SK-N-SH (cell line): ENCODE results near the gene WDR49. TPM values are rescaled to one million over a fixed set of nuclear protein-coding genes. Genes with fewer than 3 reads are reported as not detected.

Experiments
- CTCF ChIA-PET: fragments of 300-600, 350-600 bp; formaldehyde crosslinking; extraction: SDS; loops from one replicate; lab custom pipeline; 2021; lab: Yijun Ruan, JAX
- POLR2A ChIA-PET: fragments of 350-600 bp; sonication (Branson Sonifier 250); formaldehyde crosslinking; extraction: SDS; loops from one replicate; lab custom pipeline; 2020; ENCODE audit warnings: antibody characterized with exemption, inconsistent platforms; lab: Yijun Ruan, JAX
- DNase-seq: peaks from one replicate; pipeline ENCODE4 v3.0.0; 2012
- H2AFZ ChIP-seq: fragments of 200-600 bp; sonication (generic); 2 replicates; pipeline ENCODE4 v1.8.1; 2016; ENCODE audit warnings: antibody characterized with exemption, mild to moderate bottlenecking, low read depth
- H3F3A ChIP-seq: fragments of 200-600 bp; sonication (generic); replicated peaks from 2 replicates; pipeline ENCODE3; 2016; ENCODE audit warnings: antibody characterized with exemption, mild to moderate bottlenecking; ENCODE audit not compliant: insufficient read depth
- H3K27ac ChIP-seq, 2 experiments: fragments of 200-500 bp in 1 of 2; fragments of 200-600 bp in 1 of 2; sonication (Bioruptor generic) in 1 of 2; sonication (generic), shearing (Covaris generic) in 1 of 2; 2 replicates each; pipeline versions ENCODE4 v1.5.1 to v1.6.1; 2014 to 2016; ENCODE audit warnings: low read depth in 2 of 2, inconsistent platforms in 1 of 2, low read length in 1 of 2, mild to moderate bottlenecking in 1 of 2, mixed read lengths in 1 of 2
- H3K27me3 ChIP-seq: fragments of 200-600 bp; sonication (generic), shearing (Covaris generic); 2 replicates; pipeline ENCODE4 v1.6.1; 2016; ENCODE audit warnings: mixed run types; ENCODE audit not compliant: insufficient read depth
- H3K36me3 ChIP-seq, 2 experiments: fragments of 200-500 bp in 1 of 2; fragments of 200-600 bp in 1 of 2; sonication (Bioruptor generic) in 1 of 2; sonication (generic) in 1 of 2; replicated peaks in 1 of 2; 2 replicates each; pipeline versions ENCODE3 to v1.5.1; 2014 to 2016; ENCODE audit warnings: low read length in 1 of 2, mild to moderate bottlenecking in 1 of 2; ENCODE audit not compliant: insufficient read depth in 2 of 2, control insufficient read depth in 1 of 2
- H3K4me1 ChIP-seq, 2 experiments: fragments of 200-500 bp in 1 of 2; fragments of 200-600 bp in 1 of 2; sonication (Bioruptor generic) in 1 of 2; sonication (generic), shearing (Covaris generic) in 1 of 2; 2 replicates each; pipeline versions ENCODE4 v1.5.1 to v1.6.1; 2014 to 2016; ENCODE audit warnings: low read depth in 1 of 2, low read length in 1 of 2, mixed run types in 1 of 2; ENCODE audit not compliant: insufficient read depth in 2 of 2, control insufficient read depth in 1 of 2
- H3K4me2 ChIP-seq: fragments of 200-600 bp; sonication (generic), shearing (Covaris generic); 2 replicates; pipeline ENCODE4 v1.6.1; 2017; ENCODE audit warnings: mixed run types
- H3K4me3 ChIP-seq, 2 experiments: fragments of 200-500 bp in 1 of 2; fragments of 200-600 bp in 1 of 2; sonication (Bioruptor generic) in 1 of 2; sonication (generic), shearing (Covaris generic) in 1 of 2; 2 replicates each; pipeline versions ENCODE4 v1.5.1 to v1.8.1; 2014 to 2016; ENCODE audit warnings: low read depth in 2 of 2, inconsistent platforms in 1 of 2, low read length in 1 of 2, mild to moderate bottlenecking in 1 of 2, mixed read lengths in 1 of 2, moderate library complexity in 1 of 2
- H3K79me2 ChIP-seq: fragments of 200-600 bp; sonication (generic); 2 replicates; pipeline ENCODE4 v1.8.1; 2017; ENCODE audit warnings: mild to moderate bottlenecking; ENCODE audit not compliant: insufficient read depth
- H3K9ac ChIP-seq: fragments of 200-600 bp; sonication (generic); 2 replicates; pipeline ENCODE4 v1.6.1; 2017; ENCODE audit warnings: mixed run types
- H3K9me2 ChIP-seq: fragments of 200-600 bp; sonication (generic); 2 replicates; pipeline ENCODE4 v1.6.1; 2017; ENCODE audit warnings: mixed run types
- H3K9me3 ChIP-seq: fragments of 200-600 bp; sonication (generic); 2 replicates; pipeline ENCODE4 v1.6.1; 2017; ENCODE audit warnings: mixed run types, mild to moderate bottlenecking, moderate library complexity
- H4K20me1 ChIP-seq: fragments of 200-600 bp; sonication (generic); 2 replicates; pipeline ENCODE4 v1.6.1; 2017; ENCODE audit warnings: mild to moderate bottlenecking, mixed run types; ENCODE audit not compliant: insufficient read depth
- EP300 ChIP-seq, 2 experiments: IDR thresholded peaks; 2 replicates each; pipeline versions ENCODE4 v1.4.0 to v1.6.1; 2012; ENCODE audit warnings: borderline replicate concordance in 1 of 2, low read depth in 1 of 2, low read length in 1 of 2
- FOSL2 ChIP-seq: IDR thresholded peaks from 2 replicates; pipeline ENCODE4 v1.4.0; 2012; ENCODE audit warnings: low read depth, mild to moderate bottlenecking, moderate library complexity, borderline replicate concordance
- FOXJ3 ChIP-seq: sonication (generic); formaldehyde crosslinking; IDR thresholded peaks from 2 replicates; pipeline ENCODE4 v1.5.1; 2020; ENCODE audit warnings: mild to moderate bottlenecking, missing genetic modification reagents
- GATA2 ChIP-seq: sonication (generic); formaldehyde crosslinking; IDR thresholded peaks from 2 replicates; pipeline ENCODE4 v1.5.0; 2020; ENCODE audit warnings: mild to moderate bottlenecking, missing genetic modification reagents
- NFIC ChIP-seq: IDR thresholded peaks from 2 replicates; pipeline ENCODE4 v1.4.0; 2012; ENCODE audit warnings: borderline replicate concordance
- RAD21 ChIP-seq: IDR thresholded peaks from 2 replicates; pipeline ENCODE4 v1.6.1; 2012; ENCODE audit warnings: mild to moderate bottlenecking, low read length
- RCOR1 ChIP-seq: fragments of 150-350 bp; IDR thresholded peaks from 2 replicates; pipeline ENCODE4 v1.6.1; 2017; ENCODE audit warnings: antibody characterized with exemption, low read length
- RFX5 ChIP-seq: IDR thresholded peaks from 2 replicates; pipeline ENCODE4 v1.6.1; 2012; ENCODE audit warnings: mild to moderate bottlenecking, improper control_type of control experiment, low read length
- RXRA ChIP-seq: IDR thresholded peaks from 2 replicates; pipeline ENCODE4 v1.4.0; 2012; ENCODE audit warnings: low read depth, mild to moderate bottlenecking, borderline replicate concordance
- SIN3A ChIP-seq: IDR thresholded peaks from 2 replicates; pipeline ENCODE4 v1.6.1; 2012; ENCODE audit warnings: low read depth, mild to moderate bottlenecking, low read length, moderate library complexity, borderline replicate concordance
- SMC3 ChIP-seq: IDR thresholded peaks from 2 replicates; pipeline ENCODE4 v1.6.1; 2012; ENCODE audit warnings: low read depth, low read length, improper control_type of control experiment
- TEAD4 ChIP-seq: IDR thresholded peaks from 2 replicates; pipeline ENCODE4 v1.4.0; 2012; ENCODE audit warnings: mild to moderate bottlenecking, borderline replicate concordance; ENCODE audit not compliant: insufficient read depth
- YY1 ChIP-seq: IDR thresholded peaks from 2 replicates; pipeline ENCODE4 v1.4.0; 2012; ENCODE audit warnings: low read depth, mild to moderate bottlenecking
- WGBS: methylation state at CpG from one replicate; pipeline ENCODE4 v1.1.6; 2017; ENCODE audit warnings: low lambda C conversion rate; 5-methylcytosine and 5-hydroxymethylcytosine counted together
- polyA plus RNA-seq, 3 experiments: library from polyadenylated mRNA; depleted of rRNA; stranded (reverse); fragments of >200 nt; gene quantifications; 2 replicates each; pipeline ENCODE4 v1.2.3, GENCODE V29; 2012
- TF ChIP-seq, protein P1 (sequence below): fragments of 150-350 bp; IDR thresholded peaks from 2 replicates; pipeline ENCODE4 v1.6.1; 2016; ENCODE audit warnings: mild to moderate bottlenecking, low read depth, low read length
- TF ChIP-seq, protein P2 (sequence below): IDR thresholded peaks from 2 replicates; pipeline ENCODE4 v1.6.1; 2012; ENCODE audit warnings: mild to moderate bottlenecking, low read depth, low read length, moderate library complexity
- TF ChIP-seq, protein P3 (sequence below): fragments of 150-350 bp; IDR thresholded peaks from 2 replicates; pipeline ENCODE4 v1.6.1; 2017; ENCODE audit warnings: antibody characterized with exemption, low read length, low read depth, borderline replicate concordance
- TF ChIP-seq, protein P4 (sequence below): IDR thresholded peaks from 2 replicates; pipeline ENCODE4; 2012
- TF ChIP-seq, protein P5 (sequence below): IDR thresholded peaks from 2 replicates; pipeline ENCODE4 v1.4.0; 2012; ENCODE audit warnings: low read depth, borderline replicate concordance
- TF ChIP-seq, protein P6 (sequence below): IDR thresholded peaks from 2 replicates; pipeline ENCODE4 v1.4.0; 2012; ENCODE audit warnings: low read depth

The WDR49 gene
- polyA plus RNA-seq, 1 of the 3 experiments (the other 2 are of a cell fraction), result not detected

DNA sequence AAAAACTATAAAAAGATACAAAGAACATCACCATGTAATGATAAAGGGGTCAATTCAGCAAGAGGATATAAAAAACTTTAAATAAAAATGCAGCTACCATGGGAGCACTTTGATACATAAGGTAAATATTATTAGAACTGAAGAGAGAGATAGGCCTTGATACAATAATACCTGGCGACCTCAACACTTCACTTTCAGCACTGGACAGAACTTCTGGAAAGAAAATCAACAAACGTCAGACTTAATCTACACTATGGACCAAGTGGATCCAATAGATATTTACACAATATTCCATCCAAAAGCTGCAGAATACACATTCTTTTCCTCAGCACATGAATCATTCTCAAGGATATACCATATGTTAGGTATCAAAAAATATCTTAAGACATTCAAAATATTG lies 42.0 kb downstream of the WDR49 start:
- H3K4me3 ChIP-seq, result no peak overlapping the region
- no peaks in the 10 kb centered on the region for H3K9me2 ChIP-seq
- H3K9me3 ChIP-seq, result no peaks in the 10 kb centered on the region
- no peaks in the 10 kb centered on the region for H3F3A ChIP-seq
- TF ChIP-seq, protein P1, sequence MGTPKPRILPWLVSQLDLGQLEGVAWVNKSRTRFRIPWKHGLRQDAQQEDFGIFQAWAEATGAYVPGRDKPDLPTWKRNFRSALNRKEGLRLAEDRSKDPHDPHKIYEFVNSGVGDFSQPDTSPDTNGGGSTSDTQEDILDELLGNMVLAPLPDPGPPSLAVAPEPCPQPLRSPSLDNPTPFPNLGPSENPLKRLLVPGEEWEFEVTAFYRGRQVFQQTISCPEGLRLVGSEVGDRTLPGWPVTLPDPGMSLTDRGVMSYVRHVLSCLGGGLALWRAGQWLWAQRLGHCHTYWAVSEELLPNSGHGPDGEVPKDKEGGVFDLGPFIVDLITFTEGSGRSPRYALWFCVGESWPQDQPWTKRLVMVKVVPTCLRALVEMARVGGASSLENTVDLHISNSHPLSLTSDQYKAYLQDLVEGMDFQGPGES, result no peak
- TF ChIP-seq, protein P2, sequence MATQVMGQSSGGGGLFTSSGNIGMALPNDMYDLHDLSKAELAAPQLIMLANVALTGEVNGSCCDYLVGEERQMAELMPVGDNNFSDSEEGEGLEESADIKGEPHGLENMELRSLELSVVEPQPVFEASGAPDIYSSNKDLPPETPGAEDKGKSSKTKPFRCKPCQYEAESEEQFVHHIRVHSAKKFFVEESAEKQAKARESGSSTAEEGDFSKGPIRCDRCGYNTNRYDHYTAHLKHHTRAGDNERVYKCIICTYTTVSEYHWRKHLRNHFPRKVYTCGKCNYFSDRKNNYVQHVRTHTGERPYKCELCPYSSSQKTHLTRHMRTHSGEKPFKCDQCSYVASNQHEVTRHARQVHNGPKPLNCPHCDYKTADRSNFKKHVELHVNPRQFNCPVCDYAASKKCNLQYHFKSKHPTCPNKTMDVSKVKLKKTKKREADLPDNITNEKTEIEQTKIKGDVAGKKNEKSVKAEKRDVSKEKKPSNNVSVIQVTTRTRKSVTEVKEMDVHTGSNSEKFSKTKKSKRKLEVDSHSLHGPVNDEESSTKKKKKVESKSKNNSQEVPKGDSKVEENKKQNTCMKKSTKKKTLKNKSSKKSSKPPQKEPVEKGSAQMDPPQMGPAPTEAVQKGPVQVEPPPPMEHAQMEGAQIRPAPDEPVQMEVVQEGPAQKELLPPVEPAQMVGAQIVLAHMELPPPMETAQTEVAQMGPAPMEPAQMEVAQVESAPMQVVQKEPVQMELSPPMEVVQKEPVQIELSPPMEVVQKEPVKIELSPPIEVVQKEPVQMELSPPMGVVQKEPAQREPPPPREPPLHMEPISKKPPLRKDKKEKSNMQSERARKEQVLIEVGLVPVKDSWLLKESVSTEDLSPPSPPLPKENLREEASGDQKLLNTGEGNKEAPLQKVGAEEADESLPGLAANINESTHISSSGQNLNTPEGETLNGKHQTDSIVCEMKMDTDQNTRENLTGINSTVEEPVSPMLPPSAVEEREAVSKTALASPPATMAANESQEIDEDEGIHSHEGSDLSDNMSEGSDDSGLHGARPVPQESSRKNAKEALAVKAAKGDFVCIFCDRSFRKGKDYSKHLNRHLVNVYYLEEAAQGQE, result no peak
- TF ChIP-seq RXRA (no peak), RAD21 (no peak), TEAD4 (no peak), FOSL2 (no peak), NFIC (no peak), RFX5 (no peak), SMC3 (no peak), FOXJ3 (CRISPR knock-in tag) (no peak), YY1 (no peak), RCOR1 (no peak), GATA2 (CRISPR knock-in tag) (no peak), EP300 (IDR thresholded peaks at IDR 0.05; ENCODE audit: borderline replicate concordance in 1 of 2, low read depth in 1 of 2, low read length in 1 of 2) (no peak), SIN3A (no peak)
- TF ChIP-seq, protein P3, sequence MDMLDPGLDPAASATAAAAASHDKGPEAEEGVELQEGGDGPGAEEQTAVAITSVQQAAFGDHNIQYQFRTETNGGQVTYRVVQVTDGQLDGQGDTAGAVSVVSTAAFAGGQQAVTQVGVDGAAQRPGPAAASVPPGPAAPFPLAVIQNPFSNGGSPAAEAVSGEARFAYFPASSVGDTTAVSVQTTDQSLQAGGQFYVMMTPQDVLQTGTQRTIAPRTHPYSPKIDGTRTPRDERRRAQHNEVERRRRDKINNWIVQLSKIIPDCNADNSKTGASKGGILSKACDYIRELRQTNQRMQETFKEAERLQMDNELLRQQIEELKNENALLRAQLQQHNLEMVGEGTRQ, result no peak
- TF ChIP-seq, protein P4, sequence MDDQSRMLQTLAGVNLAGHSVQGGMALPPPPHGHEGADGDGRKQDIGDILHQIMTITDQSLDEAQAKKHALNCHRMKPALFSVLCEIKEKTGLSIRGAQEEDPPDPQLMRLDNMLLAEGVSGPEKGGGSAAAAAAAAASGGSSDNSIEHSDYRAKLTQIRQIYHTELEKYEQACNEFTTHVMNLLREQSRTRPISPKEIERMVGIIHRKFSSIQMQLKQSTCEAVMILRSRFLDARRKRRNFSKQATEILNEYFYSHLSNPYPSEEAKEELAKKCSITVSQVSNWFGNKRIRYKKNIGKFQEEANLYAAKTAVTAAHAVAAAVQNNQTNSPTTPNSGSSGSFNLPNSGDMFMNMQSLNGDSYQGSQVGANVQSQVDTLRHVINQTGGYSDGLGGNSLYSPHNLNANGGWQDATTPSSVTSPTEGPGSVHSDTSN, result no peak
- TF ChIP-seq, protein P5, sequence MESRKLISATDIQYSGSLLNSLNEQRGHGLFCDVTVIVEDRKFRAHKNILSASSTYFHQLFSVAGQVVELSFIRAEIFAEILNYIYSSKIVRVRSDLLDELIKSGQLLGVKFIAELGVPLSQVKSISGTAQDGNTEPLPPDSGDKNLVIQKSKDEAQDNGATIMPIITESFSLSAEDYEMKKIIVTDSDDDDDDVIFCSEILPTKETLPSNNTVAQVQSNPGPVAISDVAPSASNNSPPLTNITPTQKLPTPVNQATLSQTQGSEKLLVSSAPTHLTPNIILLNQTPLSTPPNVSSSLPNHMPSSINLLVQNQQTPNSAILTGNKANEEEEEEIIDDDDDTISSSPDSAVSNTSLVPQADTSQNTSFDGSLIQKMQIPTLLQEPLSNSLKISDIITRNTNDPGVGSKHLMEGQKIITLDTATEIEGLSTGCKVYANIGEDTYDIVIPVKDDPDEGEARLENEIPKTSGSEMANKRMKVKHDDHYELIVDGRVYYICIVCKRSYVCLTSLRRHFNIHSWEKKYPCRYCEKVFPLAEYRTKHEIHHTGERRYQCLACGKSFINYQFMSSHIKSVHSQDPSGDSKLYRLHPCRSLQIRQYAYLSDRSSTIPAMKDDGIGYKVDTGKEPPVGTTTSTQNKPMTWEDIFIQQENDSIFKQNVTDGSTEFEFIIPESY, result no peak
- TF ChIP-seq, protein P6, sequence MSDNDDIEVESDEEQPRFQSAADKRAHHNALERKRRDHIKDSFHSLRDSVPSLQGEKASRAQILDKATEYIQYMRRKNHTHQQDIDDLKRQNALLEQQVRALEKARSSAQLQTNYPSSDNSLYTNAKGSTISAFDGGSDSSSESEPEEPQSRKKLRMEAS, result no peak
- no peak overlapping the region for H2AFZ ChIP-seq
- DNase-seq, result no peak
- no peaks in the 10 kb centered on the region for H3K36me3 ChIP-seq
- H3K4me2 ChIP-seq, result no peak overlapping the region
- H4K20me1 ChIP-seq, result no peaks in the 10 kb centered on the region
- no peaks in the 10 kb centered on the region for H3K4me1 ChIP-seq
- H3K9ac ChIP-seq, result no peak overlapping the region
- no peaks in the 10 kb centered on the region for H3K79me2 ChIP-seq
- POLR2A ChIA-PET, result no interaction called here
- no peaks in the 10 kb centered on the region for H3K27me3 ChIP-seq
- H3K27ac ChIP-seq, result no peak overlapping the region
- 21% methylated on average over 2 of the region's 2 CpGs for WGBS
- CTCF ChIA-PET, result no interaction called here
